GM21786 (cell line): Measurements from ENCODE around the gene TMEM17.
"Not testable (repeated sequence)": the region's sequence is repeated elsewhere in the genome, so short reads cannot be mapped to it uniquely, and the experiment has no call there.

Experiments used
- ATAC-seq: cut with Tn5 transposase; IDR thresholded peaks from one replicate; pipeline ENCODE4 v1.9.1; 2021; ENCODE audit not compliant: unreplicated experiment

Gene TMEM17, protein sequence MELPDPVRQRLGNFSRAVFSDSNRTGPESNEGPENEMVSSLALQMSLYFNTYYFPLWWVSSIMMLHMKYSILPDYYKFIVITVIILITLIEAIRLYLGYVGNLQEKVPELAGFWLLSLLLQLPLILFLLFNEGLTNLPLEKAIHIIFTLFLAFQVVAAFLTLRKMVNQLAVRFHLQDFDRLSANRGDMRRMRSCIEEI

DNA sequence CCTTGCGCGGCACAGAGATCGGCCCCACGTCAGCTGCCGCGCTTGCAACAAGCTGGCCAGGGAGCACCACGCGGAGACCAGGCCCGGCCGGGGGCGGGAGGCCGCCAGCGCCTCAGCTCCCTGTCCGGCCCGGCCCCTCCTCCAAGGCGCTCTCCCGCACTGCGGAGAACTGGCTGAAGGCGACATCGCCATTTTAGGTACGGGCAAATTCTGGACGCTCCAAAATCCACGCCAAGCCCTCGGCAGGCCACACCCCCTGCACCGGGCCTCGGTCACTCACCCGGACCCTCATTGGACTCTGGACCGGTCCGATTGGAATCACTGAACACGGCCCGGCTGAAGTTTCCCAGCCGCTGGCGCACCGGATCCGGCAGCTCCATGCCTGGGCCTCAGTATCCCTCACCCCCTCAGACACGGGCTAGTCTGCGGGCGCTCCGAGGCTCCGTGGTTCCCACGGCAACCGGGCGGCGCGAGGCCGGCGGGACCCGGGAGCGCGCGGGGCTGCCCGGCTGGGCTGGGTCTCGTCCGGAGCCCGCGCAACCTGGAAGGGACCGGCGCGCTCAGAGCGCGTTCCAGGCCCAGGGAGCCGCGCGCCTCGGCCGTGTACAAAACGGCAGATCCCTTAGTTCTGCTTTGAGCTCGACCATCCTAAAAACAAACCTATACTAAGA is at the start of gene TMEM17:
Gene TMEM17 (minus strand): TSS at position 446 of the 671 bp plus-strand sequence. CDS start 66 bp downstream, at position 380.
- ATAC-seq, result peak; percentile 84

GRCh38 chr2:62554440-62554839 is 48.4 kb upstream of the TMEM17 start:
- ATAC-seq, result no peak

- no peak for ATAC-seq
Observed at GRCh38 chr2:62550461-62550860, 44.5 kb upstream of the TMEM17 start.

- no peak for ATAC-seq
Observed at GRCh38 chr2:62547854-62548253, 41.9 kb upstream of the TMEM17 start.

- no peak for ATAC-seq
Observed at GRCh38 chr2:62545261-62545660, 39.3 kb upstream of the TMEM17 start.

GRCh38 chr2:62540408-62541168 is 34.6 kb upstream of the TMEM17 start:
- no peak for ATAC-seq

GRCh38 chr2:62539606-62540407 is 33.8 kb upstream of the TMEM17 start:
- ATAC-seq, result no peak

DNA sequence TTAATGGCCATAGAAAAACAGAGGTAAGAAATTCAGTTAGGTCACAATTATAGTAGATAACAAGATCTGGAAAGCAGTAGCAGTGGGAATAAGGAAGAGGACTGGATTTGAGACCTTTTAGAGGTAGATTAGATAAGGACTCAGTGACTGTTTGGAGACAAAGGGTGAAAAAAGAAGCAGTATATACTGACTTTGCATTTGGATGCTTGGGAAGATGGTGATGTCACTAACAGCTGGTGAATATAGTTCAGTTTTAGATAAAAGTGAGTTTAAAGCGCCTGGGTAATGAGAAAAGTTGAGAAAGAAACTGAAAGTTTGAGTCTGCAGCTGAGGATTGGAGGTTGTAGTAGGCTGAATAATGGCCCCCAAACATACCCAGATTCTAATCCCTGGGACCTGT is 32.8 kb upstream of the TMEM17 start:
- ATAC-seq, result no peak

GRCh38 chr2:62537814-62538213 is 31.8 kb upstream of the TMEM17 start:
- ATAC-seq, result no peak

- ATAC-seq, result no peak
Observed at GRCh38 chr2:62536873-62537547, 31.0 kb upstream of the TMEM17 start.

DNA sequence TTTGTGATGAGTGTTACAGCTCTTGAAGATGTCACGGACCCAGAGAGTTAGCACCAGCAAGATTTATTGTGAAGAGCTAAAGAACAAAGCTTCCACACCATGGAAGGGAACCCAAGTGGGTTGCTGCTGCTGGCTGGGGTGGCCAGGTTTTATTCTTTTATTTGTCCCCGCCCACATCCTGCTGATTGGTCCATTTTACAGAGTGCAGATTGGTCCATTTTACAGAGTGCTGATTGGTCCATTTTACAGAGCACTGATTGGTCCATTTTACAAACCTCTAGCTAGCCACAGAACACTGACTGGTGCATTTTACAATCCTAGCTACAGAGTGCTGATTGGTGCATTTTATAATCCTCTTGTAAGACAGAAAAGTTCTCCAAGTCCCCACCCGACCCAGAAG is 29.5 kb upstream of the TMEM17 start:
- ATAC-seq, result not testable (repeated sequence)

DNA sequence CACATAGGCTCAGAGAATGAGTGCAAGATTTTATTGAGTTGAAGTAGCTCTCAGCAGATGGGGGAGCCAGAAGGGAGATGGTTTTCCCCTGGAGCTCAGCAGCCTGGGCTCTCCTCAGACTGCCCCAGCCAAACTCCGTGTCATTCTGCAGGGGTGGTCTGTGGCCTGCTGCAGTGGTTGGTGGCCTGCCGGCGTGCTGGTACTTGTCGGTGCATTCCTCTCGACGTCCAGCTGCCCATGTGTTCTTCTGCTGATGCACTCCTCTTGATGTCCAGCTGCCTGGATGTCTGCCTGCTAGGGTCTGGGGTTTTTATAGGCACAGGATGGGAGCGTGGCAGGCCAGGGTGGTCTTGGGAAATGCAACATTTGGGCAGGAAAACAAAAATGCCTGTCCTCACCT is 25.6 kb upstream of the TMEM17 start:
- no peak for ATAC-seq

GRCh38 chr2:62529758-62530157 is 23.8 kb upstream of the TMEM17 start:
- no peak for ATAC-seq

DNA sequence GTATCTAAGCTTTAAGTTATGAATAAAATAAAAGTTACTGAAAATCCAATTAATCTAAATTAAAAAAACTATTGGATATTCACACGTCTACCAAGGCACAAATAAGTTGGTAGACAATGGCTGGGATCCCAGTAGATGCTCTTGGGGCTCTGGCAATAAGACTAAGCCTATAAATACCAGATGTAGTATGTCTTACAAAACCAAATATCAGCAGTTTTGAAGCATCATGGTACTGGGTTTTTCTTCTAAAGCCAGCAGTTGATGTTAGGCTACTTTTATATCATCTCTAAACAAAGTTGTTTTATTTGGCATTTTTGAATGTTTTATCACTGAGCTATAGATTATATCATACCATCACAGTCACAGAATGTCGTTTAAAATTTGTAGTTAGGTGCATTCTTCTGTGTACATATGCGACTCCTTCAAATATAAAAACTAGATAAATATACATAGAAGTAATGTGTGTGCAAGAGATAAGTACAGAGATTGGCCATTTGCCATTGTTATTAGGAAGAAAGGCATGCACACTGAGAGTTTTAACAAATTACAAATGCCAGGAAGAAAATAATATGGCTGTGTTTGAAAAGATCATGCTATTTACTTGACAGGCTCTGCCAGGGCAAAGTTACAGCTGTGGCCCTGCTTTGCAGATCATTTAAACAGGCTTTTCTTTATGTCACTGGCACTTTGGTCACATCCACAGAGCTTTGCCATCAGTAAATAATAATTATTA is 21.6 kb upstream of the TMEM17 start:
- ATAC-seq, result no peak

GRCh38 chr2:62526531-62527381 is 20.8 kb upstream of the TMEM17 start:
- no peak for ATAC-seq

- ATAC-seq, result no peak
Observed at GRCh38 chr2:62525549-62526269, 19.7 kb upstream of the TMEM17 start.

- no peak for ATAC-seq
Observed at GRCh38 chr2:62524293-62524941, 18.4 kb upstream of the TMEM17 start.

- not testable (repeated sequence) for ATAC-seq
Observed at GRCh38 chr2:62521061-62521460, 15.1 kb upstream of the TMEM17 start.
